GM23248 (cell line): ENCODE results near the gene NFATC2. TPM values are rescaled to one million over a fixed set of nuclear protein-coding genes. Genes with fewer than 3 reads are reported as not detected.

Source experiments
- DNase-seq: peaks from one replicate; pipeline ENCODE4 v3.0.0-alpha.2; 2015
- H2AFZ ChIP-seq: fragments of 200-600 bp; sonication (generic); 2 replicates; pipeline ENCODE4 v1.6.1; 2016; ENCODE audit warnings: antibody characterized with exemption
- H3F3A ChIP-seq: fragments of 200-600 bp; sonication (generic); 2 replicates; pipeline ENCODE4 v1.6.1; 2016; ENCODE audit warnings: mild to moderate bottlenecking, antibody characterized with exemption, mixed run types; ENCODE audit not compliant: insufficient read depth
- H3K27ac ChIP-seq: fragments of 200-600 bp; sonication (generic); 2 replicates; pipeline ENCODE4 v1.5.1; 2016; ENCODE audit warnings: mild to moderate bottlenecking
- H3K27me3 ChIP-seq: fragments of 200-600 bp; sonication (generic); replicated peaks from 2 replicates; pipeline ENCODE4 v1.6.1; 2016; ENCODE audit warnings: mild to moderate bottlenecking; ENCODE audit not compliant: insufficient read depth
- H3K36me3 ChIP-seq: fragments of 200-600 bp; sonication (generic); 2 replicates; pipeline ENCODE4 v1.6.1; 2016; ENCODE audit warnings: low read depth, mild to moderate bottlenecking
- H3K4me1 ChIP-seq: fragments of 200-600 bp; sonication (generic); 2 replicates; pipeline ENCODE4 v1.6.1; 2016; ENCODE audit warnings: mild to moderate bottlenecking; ENCODE audit not compliant: insufficient read depth
- H3K4me2 ChIP-seq: fragments of 200-600 bp; sonication (generic); one replicate; pipeline ENCODE4 v1.6.1; 2016; ENCODE audit warnings: mild to moderate bottlenecking; ENCODE audit not compliant: unreplicated experiment
- H3K4me3 ChIP-seq: fragments of 200-600 bp; sonication (generic); 2 replicates; pipeline ENCODE4 v1.5.1; 2016; ENCODE audit warnings: mild to moderate bottlenecking
- H3K79me2 ChIP-seq: fragments of 200-600 bp; sonication (generic); 2 replicates; pipeline ENCODE4 v1.6.1; 2016; ENCODE audit warnings: mild to moderate bottlenecking; ENCODE audit not compliant: insufficient read depth
- H3K9ac ChIP-seq: fragments of 200-600 bp; sonication (generic); 2 replicates; pipeline ENCODE4 v1.6.1; 2016; ENCODE audit warnings: mild to moderate bottlenecking
- H3K9me2 ChIP-seq: fragments of 200-600 bp; sonication (generic); 2 replicates; pipeline ENCODE4 v1.6.1; 2016; ENCODE audit warnings: mixed run types, mild to moderate bottlenecking, moderate library complexity; ENCODE audit not compliant: insufficient read depth
- H3K9me3 ChIP-seq: fragments of 200-600 bp; sonication (generic); one replicate; pipeline ENCODE4 v1.6.1; 2017; ENCODE audit warnings: low read depth
- H4K20me1 ChIP-seq: fragments of 200-600 bp; sonication (generic); 2 replicates; pipeline ENCODE4 v1.6.0; 2016; ENCODE audit not compliant: insufficient read depth
- EZH2 ChIP-seq: fragments of 200-600 bp; sonication (generic); IDR thresholded peaks from 2 replicates; pipeline ENCODE4 v1.6.1; 2018; ENCODE audit warnings: antibody characterized with exemption, mild to moderate bottlenecking; ENCODE audit not compliant: insufficient read depth, poor library complexity, severe bottlenecking
- EZH2phosphoT487 ChIP-seq: fragments of 200-600 bp; sonication (generic); IDR thresholded peaks from 2 replicates; pipeline ENCODE4 v1.6.1; 2018; ENCODE audit warnings: antibody characterized with exemption, moderate library complexity, mild to moderate bottlenecking, low read depth; ENCODE audit not compliant: insufficient read depth
- WGBS, 2 experiments: methylation state at CpG; one replicate each; pipeline ENCODE4 v1.1.6; 2015 to 2017; ENCODE audit warnings: low lambda C conversion rate in 2 of 2, low coverage in 1 of 2; ENCODE audit errors: missing lambda C conversion rate in 2 of 2; 5-methylcytosine and 5-hydroxymethylcytosine counted together
- in situ Hi-C: fragments of 300-500 bp; cut with MboI; formaldehyde crosslinking; loops from 2 replicates; pipeline ENCODE4 v1.15.0; 2020
- polyA plus RNA-seq: library from polyadenylated mRNA; unstranded; fragments of >200 nt; fragmentation: Nextera tagmentation; extraction: Ambion mirVana; gene quantifications from 2 replicates; pipeline ENCODE4 v1.2.1, GENCODE V29; 2016
- total RNA-seq: library from RNA; depleted of rRNA; stranded (reverse); fragments of >200 nt; shearing (Covaris generic); gene quantifications from 2 replicates; pipeline ENCODE4 v1.2.3, GENCODE V29; 2014; rRNA removed

Gene NFATC2
- total RNA-seq (0.11 and 0.51 TPM in 2 replicates), polyA plus RNA-seq (0.09 and 0.14 TPM in 2 replicates)

DNA sequence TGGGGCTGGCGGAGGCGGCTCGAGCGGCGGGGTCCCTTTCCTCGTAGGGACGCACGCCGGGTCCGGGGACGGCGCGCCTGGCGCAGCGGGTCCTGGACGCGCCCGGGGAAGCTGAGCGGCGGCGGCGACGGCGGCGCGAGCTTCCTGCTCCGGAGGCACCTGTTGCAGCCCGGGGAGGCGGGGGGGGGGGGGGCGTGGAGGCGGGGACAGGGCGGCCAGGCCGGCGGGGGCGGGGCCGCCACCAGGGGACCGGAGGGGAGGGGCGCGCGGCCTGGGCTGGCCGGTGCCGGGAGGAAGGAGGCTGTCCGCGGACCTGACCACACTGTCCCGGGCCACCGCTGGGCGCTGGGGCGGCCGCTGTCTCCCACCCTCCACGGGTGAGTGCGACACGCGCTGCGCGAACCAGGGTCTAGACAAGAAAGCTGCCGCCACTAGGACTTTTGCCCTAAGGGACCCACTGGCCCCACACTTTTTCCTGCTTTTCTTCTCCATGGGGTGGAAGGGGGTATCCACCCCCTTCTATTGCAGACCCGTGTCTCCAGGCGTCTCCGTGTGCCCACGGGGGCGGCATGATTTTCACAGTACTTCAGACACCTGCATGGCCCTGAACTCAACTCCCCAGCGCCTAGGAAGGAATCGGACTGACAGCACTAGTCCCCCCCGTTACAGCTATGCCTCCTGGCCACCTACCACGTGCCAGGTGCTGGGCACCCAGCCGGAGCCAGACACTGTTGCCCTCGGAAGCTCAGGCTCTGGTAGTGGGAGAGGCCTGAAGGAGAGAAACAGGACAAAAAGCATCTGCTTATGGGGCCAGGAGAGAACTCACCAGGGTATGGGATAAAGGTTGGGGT is at the start of gene NFATC2:
Gene NFATC2 (minus strand): TSS at position 149 of the 851 bp plus-strand sequence. CDS start 220 bp downstream, outside the sequence.
- H3K9ac ChIP-seq, result no peak within 1 kb of the TSS
- H3K36me3 ChIP-seq, result no peaks in the 10 kb centered on the region
- no peak within 1 kb of the TSS for H3K4me2 ChIP-seq
- no peaks in the 10 kb centered on the region for H3K4me1 ChIP-seq
- TF ChIP-seq EZH2, result no peak
- no peak for TF ChIP-seq EZH2phosphoT487
- no peaks in the 10 kb centered on the region for H3K27me3 ChIP-seq
- no peak within 1 kb of the TSS for H2AFZ ChIP-seq
- 76 to 80% methylated on average over 23 to 61 of the region's 67 CpGs for WGBS, 2 experiments
- no peaks in the 10 kb centered on the region for H4K20me1 ChIP-seq
- no peaks in the 10 kb centered on the region for H3K9me2 ChIP-seq
- no peak for DNase-seq
- in situ Hi-C loops, result no loop called here
- no peaks in the 10 kb centered on the region for H3K79me2 ChIP-seq
- no peaks in the 10 kb centered on the region for H3K9me3 ChIP-seq
- H3F3A ChIP-seq, result no peaks in the 10 kb centered on the region
- H3K27ac ChIP-seq, result no peak within 1 kb of the TSS
- no peak within 1 kb of the TSS for H3K4me3 ChIP-seq

- Histone ChIP-seq H4K20me1 (no peaks in the 10 kb centered on the region), H3K9ac (no peak overlapping the region), H3K36me3 (no peaks in the 10 kb centered on the region), H3K4me2 (no peak overlapping the region), H3K9me2 (no peaks in the 10 kb centered on the region), H3K4me3 (no peak overlapping the region), H3K27ac (no peak overlapping the region), H3K9me3 (no peaks in the 10 kb centered on the region), H3F3A (peaks cover 8% of the 10 kb centered on the region; the same call in 1 of the 2 replicates), H2AFZ (no peak overlapping the region), H3K79me2 (no peaks in the 10 kb centered on the region), H3K27me3 (no peaks in the 10 kb centered on the region), H3K4me1 (0 out of 2 replicates have a peak, but pooled peaks cover 5% of the 10 kb centered on the region)
- in situ Hi-C loops, result no loop called here
- no peak for DNase-seq
- 45 to 46% methylated on average over 10 of the region's 10 CpGs for WGBS, 2 experiments
- TF ChIP-seq EZH2, result no peak
- no peak for TF ChIP-seq EZH2phosphoT487
These were observed 49.4 kb upstream of the NFATC2 start for GRCh38 chr20:51591871-51592270.

- H3K4me1 ChIP-seq, result peaks cover 8% of the 10 kb centered on the region; the same call in 1 of the 2 replicates
- H3K27ac ChIP-seq, result no peak overlapping the region
- no peak for DNase-seq
- peaks cover 22% of the 10 kb centered on the region for H3F3A ChIP-seq
- H3K9me3 ChIP-seq, result no peaks in the 10 kb centered on the region
- in situ Hi-C loops, result no loop called here
- H3K79me2 ChIP-seq, result no peaks in the 10 kb centered on the region
- TF ChIP-seq EZH2 (no peak), EZH2phosphoT487 (no peak)
- H3K4me2 ChIP-seq, result no peak overlapping the region
- WGBS, 2 experiments, result 76 to 80% methylated on average over 3 of the region's 3 CpGs
- no peak overlapping the region for H3K9ac ChIP-seq
- no peaks in the 10 kb centered on the region for H3K9me2 ChIP-seq
- no peak overlapping the region for H2AFZ ChIP-seq
- no peaks in the 10 kb centered on the region for H4K20me1 ChIP-seq
- no peaks in the 10 kb centered on the region for H3K36me3 ChIP-seq
- H3K4me3 ChIP-seq, result no peak overlapping the region
- H3K27me3 ChIP-seq, result no peaks in the 10 kb centered on the region
These were observed 46.2 kb upstream of the NFATC2 start for GRCh38 chr20:51588762-51589161.

- no peak for TF ChIP-seq EZH2phosphoT487
- no peak for TF ChIP-seq EZH2
- Histone ChIP-seq H3K4me1 (peaks cover 8% of the 10 kb centered on the region; the same call in 1 of the 2 replicates), H3K4me3 (no peak overlapping the region), H3K9me2 (no peaks in the 10 kb centered on the region), H2AFZ (no peak overlapping the region), H3K27ac (no peak overlapping the region), H3F3A (peaks cover 22% of the 10 kb centered on the region), H3K9ac (no peak overlapping the region), H3K36me3 (no peaks in the 10 kb centered on the region), H3K9me3 (no peaks in the 10 kb centered on the region), H4K20me1 (no peaks in the 10 kb centered on the region), H3K4me2 (no peak overlapping the region), H3K27me3 (no peaks in the 10 kb centered on the region), H3K79me2 (no peaks in the 10 kb centered on the region)
- no peak for DNase-seq
- 97 to 100% methylated on average over 4 of the region's 4 CpGs for WGBS, 2 experiments
- in situ Hi-C loops, result no loop called here
These were observed 44.6 kb upstream of the NFATC2 start for GRCh38 chr20:51587145-51587544.
